ENCODE results near the gene KRTAP5-2.

The KRTAP5-2 gene

DNA sequence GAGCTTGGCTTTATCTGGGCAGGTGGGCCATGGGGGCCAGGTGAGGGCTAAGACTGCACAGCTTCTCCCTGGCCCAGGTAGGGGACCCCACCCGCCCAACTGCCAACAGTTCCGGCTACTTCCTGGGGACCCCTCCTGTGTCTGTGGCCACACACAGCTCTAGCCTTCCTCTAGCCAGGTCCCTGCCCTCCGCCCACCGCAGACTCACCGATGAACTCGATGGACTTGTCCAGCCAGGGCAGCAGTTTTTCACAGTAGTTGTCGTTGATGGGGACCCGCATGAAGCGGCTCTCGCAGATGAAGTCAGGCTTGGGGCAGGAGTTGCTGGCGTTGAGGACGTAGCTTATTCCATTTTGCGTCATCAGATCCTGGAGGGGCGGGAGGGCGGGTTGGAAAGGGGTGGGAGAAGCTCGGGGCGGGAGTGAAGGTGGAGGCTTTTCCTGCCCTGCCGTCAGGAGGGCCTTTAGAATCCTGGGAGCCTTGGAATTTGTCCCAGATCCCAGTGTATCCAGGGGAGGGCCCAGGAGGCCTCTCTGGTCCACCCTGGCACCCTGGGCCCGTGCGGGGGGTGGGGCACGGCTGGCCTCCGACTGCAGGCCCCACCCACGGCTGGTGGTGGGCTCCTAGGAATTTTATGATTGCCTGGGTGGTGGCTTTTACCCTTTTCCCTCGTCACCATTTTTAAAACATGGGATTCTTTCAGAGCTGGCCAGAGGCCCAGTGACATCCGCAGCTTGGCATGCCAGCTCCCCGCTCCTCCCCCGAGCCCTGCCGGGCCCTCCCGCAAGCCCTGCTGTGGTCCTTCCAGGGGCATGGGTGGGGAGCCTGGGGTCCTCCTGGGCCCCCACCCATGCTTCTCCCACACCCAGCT, 40.0 kb downstream of the KRTAP5-2 start:
- no peak for DNase-seq (ENCODE audit: low spot score)
- TF ChIP-seq, protein P1, sequence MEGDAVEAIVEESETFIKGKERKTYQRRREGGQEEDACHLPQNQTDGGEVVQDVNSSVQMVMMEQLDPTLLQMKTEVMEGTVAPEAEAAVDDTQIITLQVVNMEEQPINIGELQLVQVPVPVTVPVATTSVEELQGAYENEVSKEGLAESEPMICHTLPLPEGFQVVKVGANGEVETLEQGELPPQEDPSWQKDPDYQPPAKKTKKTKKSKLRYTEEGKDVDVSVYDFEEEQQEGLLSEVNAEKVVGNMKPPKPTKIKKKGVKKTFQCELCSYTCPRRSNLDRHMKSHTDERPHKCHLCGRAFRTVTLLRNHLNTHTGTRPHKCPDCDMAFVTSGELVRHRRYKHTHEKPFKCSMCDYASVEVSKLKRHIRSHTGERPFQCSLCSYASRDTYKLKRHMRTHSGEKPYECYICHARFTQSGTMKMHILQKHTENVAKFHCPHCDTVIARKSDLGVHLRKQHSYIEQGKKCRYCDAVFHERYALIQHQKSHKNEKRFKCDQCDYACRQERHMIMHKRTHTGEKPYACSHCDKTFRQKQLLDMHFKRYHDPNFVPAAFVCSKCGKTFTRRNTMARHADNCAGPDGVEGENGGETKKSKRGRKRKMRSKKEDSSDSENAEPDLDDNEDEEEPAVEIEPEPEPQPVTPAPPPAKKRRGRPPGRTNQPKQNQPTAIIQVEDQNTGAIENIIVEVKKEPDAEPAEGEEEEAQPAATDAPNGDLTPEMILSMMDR (IDR thresholded peaks at IDR 0.05; ENCODE audit: borderline replicate concordance, control extremely low read depth, extremely low read depth, insufficient read depth, missing control alignments), result no peak
- in situ Hi-C loops (cut with MboI; ENCODE audit: low sequenced_read_pairs, unreplicated experiment), result no loop called here

DNA sequence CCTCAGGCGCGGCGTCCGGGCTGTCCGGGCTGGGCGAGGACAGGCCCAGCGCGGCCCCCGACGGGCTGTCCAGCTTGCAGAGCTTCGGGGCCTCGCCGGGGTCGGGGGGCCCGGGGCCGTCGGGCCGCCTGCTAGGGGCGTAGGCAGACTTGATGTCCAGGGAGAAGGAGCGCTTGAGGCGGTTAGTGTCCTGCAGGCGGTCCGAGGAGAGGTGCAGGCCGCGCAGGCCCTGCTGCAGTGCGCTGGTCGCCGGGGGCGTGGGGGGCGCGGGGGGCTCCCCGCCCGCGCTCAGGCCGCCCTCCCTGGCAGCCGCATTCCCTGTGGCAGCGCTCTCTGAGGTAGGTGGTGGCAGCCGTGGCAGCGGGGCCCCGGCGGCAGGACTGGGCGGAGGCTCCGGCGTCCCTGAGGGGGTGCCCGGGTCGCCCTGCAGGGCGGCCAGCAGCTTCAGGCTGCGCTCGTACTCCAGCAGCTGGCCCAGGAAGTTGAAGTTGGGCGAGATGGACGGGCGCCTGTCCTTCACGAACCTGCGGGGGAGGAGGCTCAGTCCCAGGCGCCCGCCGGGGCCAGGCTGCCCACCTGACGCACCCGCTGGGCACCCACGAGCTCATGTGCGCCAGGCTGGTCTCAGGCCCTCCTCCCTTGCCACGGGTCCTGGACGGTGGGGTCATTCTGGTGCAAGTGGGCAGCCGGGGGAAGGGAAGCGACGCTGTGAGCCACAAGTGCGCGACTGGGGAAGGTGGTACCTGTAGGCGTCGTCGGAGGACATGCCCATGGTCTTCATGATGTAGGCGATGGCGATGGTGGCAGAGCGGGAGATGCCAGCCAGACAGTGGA, 40.8 kb downstream of the KRTAP5-2 start:
- DNase-seq (ENCODE audit: low spot score), result no peak
- in situ Hi-C loops (cut with MboI; ENCODE audit: low sequenced_read_pairs, unreplicated experiment), result no loop called here
- TF ChIP-seq, protein P1 (IDR thresholded peaks at IDR 0.05; ENCODE audit: borderline replicate concordance, control extremely low read depth, extremely low read depth, insufficient read depth, missing control alignments), result no peak

DNA sequence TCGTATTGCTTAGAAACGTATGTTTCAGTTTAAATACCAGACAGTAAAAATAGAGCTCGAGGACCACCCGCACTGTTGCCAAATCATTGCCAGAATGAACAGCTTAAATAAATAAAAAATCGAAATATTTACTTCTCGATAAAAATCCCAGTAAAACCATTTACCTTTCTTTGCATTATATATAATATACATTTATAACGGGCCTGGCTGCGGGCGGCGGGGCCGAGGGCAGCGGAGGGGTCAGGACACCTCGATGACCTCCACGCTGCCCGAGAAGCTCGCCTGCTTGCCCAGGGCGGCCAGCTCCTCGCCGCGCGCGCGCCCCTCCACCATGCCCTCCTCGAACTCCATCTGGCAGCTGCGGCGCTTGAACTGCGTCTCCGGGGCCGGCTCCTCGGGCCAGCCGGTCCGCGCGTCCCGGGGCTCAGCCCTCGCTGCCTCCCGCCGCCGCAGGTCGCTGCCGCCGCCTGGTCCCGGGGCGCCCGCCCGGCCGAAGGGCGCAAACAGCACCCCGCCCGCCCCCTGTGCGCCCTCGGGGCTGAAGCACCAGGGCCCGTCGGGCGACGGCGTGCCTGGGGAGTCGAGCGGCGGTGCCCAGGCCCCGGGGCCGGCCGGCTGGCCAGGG, 41.7 kb downstream of the KRTAP5-2 start:
- TF ChIP-seq, protein P1 (IDR thresholded peaks at IDR 0.05; ENCODE audit: borderline replicate concordance, control extremely low read depth, extremely low read depth, insufficient read depth, missing control alignments), result no peak
- DNase-seq (ENCODE audit: low spot score), result no peak
- in situ Hi-C loops (cut with MboI; ENCODE audit: low sequenced_read_pairs, unreplicated experiment), result no loop called here

DNA sequence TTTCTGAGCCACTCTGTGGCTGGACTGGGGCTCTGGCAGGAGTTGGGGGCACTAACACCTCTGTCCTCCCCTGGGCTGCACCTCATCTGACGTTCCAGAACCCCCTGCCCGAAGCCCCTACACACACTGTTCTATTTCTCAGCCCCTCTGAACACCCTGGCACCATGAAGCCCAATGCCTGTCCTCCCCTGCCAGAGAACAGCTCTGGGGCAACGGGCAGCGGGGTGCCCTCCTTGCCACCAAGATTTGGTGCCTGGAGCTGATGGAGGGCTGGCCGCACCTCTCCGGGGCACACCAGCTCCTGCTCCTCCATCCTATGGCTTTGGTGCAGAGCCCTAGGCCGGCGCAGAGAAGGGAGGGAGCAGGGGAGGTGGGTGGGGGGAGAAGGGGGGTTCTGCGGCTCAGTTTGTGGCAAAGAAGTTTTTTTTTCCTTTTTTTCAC, 42.4 kb downstream of the KRTAP5-2 start:
- no peak for DNase-seq (ENCODE audit: low spot score)
- in situ Hi-C loops (cut with MboI; ENCODE audit: low sequenced_read_pairs, unreplicated experiment), result no loop called here
- TF ChIP-seq, protein P1 (IDR thresholded peaks at IDR 0.05; ENCODE audit: borderline replicate concordance, control extremely low read depth, extremely low read depth, insufficient read depth, missing control alignments), result no peak

DNA sequence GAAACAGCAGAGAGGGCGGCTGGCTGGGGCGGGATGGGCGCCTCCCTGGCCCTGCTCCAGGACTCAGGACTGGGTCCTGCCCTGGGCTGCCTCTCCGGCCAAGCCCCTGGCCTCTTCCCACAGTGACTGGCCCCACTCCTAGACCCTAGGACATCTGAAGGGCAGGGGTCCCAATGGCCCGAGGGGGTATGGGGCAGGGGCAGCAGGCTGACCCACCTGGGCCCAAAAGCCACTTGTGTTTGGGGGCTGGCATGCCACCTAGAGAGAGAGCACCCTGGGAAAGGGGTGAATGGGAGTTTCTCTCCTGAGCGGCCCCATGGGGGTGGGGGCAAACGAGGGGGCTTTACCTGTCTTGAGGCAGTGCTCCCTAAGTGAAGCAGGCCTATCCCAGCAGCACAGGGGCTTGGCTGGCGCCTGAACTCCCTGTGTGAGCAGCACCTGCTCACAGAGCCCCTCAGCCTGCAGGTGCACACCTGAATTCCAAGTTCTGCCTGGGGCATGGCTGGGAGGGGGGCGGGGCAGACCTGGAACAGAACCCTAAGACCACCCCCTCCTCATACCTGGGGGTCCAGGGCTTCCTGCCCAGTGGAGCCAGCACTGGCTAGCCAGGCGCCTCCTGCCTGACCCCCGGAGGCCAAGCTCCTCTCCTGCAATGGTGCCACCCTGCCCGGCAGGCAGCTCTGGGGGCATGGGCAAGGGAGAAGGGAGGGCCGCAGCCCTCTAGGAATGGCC, 42.9 kb downstream of the KRTAP5-2 start:
- no peak for DNase-seq (ENCODE audit: low spot score)
- TF ChIP-seq, protein P1 (IDR thresholded peaks at IDR 0.05; ENCODE audit: borderline replicate concordance, control extremely low read depth, extremely low read depth, insufficient read depth, missing control alignments), result no peak
- in situ Hi-C loops (cut with MboI; ENCODE audit: low sequenced_read_pairs, unreplicated experiment), result no loop called here
